Raji (cell line): Measurements from ENCODE around the gene COL20A1.

Experiments used
- POLR2A ChIP-seq: IDR thresholded peaks from 2 replicates; pipeline ENCODE4 v1.6.1; 2011; ENCODE audit warnings: low read depth, low read length, control low read depth; ENCODE audit not compliant: insufficient read depth

COL20A1 gene

DNA sequence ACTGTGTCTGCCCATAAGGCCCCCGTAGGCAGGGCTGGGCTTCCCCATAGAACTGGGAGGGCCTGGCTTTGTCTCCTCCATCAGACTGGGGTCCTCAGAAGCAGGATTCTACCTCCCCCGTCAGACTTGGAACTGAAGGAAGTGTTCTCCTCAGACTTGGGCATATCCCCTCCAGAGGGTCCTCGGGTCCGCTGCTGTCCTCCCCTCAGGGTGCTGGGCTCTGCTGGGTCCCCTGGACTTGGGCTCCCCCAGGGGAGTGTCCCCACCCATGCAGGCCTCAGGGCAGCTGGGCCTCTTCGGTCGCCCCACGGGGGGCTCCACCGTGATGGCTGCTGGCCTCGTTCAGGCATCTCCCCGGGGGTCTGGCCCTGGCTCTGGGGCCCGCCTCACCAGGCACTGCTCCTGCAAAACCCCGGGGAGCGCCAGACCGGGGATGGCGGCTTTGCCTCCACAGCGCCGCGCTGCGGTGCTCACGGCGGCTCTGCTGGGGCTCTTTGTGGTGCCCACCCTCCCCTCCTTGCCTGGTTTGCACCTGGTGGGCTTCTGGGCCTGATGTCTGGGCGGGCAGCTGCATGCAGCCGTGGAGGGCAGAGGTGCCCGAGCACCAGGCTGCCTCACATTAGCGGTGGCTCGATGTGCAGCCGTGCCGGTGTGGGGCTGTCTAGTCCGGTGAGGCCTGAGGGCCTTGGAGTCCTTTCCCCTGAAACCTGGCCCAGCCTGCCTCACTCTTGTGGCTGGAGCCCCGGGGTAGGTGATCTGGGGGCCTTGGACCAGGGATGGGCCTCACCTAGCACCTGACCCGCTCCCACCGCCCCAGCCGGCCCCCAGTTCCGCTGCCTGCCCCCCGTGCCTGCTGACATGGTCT, 13.9 kb downstream of the COL20A1 start:
- no peak for TF ChIP-seq POLR2A

DNA sequence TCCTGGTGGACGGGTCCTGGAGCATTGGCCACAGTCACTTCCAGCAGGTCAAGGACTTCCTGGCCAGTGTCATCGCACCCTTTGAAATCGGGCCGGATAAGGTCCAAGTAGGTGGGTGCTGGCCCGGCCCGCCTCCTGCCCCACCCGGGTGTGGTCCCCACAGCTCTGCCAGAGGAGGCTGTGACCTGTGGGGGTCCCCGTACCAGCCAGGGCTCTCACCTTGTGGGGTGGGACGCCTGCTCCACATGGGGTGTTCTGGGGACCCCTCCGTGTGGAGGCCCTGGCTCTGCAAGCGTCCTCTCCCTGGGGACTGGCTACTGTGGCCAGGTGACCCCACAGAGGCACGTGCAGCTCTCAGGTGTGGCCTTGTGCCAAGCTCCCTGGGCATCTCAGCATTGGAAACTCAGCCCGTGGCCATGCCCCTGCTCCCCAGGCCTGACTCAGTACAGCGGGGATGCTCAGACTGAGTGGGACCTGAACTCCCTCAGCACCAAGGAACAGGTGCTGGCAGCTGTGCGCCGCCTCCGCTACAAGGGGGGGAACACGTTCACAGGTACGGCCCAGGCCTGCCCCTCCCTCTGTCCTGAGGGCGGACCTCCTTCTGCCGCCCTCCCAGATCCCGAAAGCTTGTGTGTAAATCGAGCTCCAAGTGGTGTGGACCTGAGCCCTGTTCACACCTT, 14.7 kb downstream of the COL20A1 start:
- no peak for TF ChIP-seq POLR2A

DNA sequence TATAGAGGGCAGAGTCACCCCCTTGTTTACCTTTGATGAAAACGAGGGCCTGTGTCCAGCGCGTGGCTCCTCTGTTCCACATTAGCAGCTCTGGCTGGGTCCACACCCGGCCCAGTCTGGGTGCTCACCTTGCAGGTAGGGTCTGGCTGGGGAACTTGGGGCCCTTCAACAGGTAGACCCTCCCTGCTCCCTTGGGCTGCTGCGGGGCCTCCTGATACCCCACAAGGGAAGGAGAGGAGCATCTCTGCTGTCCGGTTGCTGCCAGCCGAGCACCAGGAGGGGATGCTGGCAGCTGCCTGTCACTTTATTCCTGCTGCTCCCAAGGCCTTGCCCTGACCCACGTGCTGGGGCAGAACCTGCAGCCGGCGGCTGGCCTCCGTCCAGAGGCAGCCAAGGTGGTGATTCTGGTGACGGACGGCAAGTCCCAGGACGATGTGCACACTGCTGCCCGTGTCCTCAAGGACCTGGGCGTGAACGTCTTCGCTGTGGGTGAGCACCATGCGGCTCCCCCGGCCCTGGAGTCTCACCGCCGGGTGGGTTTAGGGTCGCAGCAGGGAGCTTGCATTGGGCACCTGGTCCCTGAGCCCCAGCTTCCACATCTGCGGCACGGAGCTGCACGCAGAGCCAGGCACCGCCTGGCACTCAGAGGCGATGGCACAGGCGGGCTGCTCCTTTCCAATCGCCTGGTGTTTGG, 15.4 kb downstream of the COL20A1 start:
- TF ChIP-seq POLR2A, result no peak

GRCh38 chr20:63309261-63310071, 16.5 kb downstream of the COL20A1 start:
- TF ChIP-seq POLR2A, result no peak

DNA sequence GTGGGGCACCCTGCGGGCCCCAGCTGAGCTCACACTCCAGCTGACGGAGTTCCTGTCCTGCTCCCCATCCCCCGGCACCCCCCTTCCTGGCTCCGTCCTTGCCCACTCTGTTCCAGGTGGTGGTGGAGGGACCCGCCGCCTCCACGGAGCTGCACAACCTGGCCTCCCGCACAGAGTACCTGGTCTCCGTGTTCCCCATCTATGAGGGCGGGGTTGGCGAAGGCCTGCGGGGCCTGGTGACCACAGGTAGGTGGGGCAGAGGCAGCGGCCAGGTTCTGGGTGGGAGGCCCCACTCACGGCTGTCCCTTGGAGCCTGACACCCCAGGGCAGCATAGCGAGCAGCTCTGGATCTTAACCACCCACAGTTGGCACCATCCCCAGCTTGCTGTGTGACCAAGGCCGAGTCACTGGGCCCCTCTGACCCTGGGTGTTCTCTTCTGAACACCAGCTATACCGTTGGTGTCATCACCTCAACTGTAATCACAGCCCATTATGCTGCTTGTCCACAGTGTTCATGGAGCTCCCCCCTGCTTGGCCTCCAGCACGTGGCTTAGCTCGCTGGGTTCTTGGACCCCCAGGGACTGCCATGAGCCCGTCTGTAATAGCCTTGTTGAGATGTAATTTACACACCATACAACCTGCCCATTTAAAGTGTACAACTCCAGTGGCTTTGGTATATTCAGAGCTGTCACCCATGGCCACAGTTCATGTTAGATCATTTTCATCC, 17.4 kb downstream of the COL20A1 start:
- no peak for TF ChIP-seq POLR2A

DNA sequence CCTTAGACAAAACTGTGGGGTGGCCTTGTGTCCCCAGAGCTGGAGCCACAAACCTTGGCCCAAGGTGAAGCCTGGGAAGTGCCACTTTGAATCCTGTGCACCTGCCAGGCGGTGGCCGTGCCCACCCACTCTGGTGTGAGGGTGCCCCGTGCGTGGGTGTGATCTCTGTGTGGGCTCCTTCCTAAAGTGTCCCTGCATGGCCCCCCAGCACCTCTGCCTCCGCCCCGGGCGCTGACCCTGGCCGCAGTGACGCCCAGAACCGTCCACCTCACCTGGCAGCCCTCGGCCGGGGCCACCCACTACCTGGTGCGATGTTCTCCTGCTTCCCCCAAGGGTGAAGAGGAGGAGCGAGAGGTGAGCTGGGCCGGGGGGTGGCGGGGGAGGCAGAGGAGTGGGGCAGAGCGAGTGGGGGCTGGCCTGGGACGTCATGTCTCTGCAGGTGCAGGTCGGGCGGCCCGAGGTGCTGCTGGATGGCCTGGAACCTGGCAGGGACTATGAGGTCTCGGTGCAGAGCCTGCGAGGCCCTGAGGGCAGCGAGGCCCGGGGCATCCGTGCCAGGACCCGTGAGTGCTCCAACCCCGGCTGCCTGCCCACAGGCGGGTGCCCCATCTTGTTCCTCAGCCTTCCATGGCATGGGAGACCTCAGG, 18.3 kb downstream of the COL20A1 start:
- no peak for TF ChIP-seq POLR2A

DNA sequence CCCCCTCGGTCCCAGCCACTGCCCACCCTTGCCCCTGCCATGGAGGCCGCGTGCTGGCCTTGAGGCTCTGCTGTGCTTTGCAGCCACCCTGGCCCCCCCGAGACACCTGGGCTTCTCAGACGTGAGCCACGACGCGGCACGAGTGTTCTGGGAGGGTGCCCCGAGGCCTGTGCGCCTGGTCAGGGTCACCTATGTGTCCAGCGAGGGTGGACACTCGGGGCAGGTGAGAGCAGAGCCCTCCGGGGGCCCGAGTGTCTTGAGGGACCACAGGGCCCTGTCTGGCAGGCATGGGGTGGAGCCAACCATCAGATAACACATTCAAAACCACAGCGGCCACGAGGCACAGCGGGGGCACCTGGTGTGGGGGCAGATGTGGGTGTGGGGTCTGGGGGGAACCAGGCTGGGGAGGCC, 18.9 kb downstream of the COL20A1 start:
- no peak for TF ChIP-seq POLR2A

GRCh38 chr20:63312273-63312672, 19.3 kb downstream of the COL20A1 start:
- TF ChIP-seq POLR2A, result no peak

DNA sequence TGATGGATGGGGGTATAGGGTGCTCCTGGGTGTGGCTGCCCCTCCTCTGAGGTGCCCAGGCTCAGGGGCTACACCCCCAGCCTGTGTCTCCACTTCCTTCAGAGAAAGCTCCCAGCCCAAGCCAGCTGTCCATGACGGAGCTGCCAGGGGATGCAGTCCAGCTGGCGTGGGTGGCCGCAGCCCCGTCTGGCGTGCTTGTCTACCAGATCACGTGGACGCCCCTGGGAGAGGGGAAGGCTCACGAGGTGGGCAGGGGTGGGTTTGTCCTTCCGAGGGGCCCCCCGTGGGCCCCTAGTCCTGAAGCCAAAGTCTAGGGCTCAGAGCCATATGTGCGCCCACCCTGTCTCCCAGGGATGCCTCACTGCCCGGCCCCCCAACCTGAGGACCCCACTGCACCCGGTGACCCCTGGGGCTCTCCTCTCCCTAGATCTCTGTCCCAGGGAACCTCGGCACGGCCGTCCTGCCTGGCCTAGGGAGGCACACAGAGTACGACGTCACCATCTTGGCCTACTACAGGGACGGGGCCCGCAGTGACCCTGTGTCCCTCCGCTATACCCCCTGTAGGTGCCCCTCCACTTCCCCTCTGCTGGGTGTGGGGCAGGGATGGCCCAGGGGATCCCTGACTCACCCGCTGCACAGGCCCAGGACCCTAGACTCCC, 19.8 kb downstream of the COL20A1 start:
- TF ChIP-seq POLR2A, result no peak

DNA sequence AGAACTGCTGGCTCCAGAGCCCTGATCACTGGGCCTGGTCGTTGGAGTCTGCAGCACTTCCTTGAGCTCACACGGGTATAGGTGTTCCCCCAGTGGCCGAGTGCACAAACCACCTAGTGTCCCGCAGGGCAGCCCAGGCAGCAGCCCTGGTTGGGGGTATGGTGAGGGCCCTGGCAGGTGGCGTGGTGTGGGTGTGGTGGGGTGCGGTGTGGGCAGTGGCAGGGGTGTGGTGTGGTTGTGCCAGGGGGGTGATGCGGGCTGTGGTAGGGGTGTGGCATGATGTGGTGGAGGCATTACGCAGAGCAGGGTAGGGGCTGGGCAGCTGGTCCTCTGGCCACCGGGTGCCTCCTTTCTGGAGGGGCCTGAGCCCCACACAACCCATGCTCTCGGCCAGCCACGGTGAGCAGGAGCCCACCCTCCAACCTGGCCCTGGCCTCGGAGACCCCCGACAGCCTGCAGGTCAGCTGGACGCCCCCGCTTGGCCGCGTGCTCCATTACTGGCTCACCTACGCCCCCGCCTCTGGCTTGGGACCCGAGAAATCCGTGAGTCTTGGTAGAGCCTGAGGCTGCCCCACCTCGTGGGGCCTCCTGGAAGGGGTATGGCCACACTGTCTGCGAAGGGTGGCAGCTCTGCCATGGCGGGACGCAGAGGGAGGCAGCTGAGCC, 20.5 kb downstream of the COL20A1 start:
- TF ChIP-seq POLR2A, result no peak

DNA sequence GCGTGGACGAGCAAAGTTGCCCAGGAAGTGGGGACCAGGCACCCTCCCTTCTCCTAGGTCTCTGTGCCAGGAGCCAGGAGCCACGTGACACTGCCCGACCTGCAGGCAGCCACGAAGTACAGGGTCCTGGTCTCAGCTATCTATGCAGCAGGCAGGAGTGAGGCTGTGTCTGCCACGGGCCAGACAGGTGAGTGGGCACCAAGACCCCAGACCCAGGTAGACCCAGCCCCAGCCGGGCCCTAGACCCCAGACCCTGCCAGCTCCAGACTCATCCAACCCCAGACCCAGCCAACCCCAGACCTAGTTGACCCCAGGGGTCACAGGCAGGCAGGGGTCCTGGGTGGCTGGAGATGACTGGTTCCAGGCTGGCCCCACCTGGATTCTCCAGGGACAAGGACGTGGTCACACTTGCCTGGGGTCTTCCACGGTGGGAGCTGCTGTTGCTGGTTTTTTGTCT, 21.1 kb downstream of the COL20A1 start:
- TF ChIP-seq POLR2A, result no peak

DNA sequence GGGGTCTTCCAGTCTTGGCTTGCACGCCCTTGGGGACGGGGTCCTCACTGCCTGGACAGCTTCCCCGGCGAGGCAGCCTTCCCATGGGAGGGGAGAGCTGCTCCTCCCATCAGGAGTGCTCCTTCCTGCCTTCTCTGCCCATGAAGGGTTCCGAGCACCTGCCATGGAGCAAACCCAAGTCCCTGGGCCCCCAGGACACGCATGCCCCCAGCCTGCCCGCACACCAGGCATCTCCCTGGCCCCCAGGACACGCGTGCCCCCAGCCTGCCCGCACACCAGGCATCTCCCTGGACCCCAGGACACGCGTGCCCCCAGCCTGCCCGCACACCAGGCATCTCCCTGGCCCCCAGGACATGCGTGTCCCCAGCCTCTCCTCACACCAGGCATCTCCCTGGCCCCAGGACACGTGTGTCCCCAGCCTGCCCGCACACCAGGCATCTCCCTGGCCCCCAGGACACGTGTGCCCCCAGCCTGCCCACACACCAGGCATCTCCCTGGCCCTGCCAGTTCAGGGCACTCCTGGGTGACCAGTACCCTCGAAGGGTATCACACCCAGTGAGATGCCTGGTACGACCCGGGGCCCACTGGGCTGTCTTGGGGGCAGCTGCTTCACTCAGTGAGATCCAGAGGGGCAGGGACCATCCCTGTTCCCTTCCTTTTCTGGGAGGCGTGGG, 21.7 kb downstream of the COL20A1 start:
- no peak for TF ChIP-seq POLR2A

GRCh38 chr20:63315240-63315689, 22.3 kb downstream of the COL20A1 start:
- TF ChIP-seq POLR2A, result no peak
